SK-N-SH (cell line): ENCODE results near the gene SNN. TPM values are rescaled to one million over a fixed set of nuclear protein-coding genes. Genes with fewer than 3 reads are reported as not detected.

ENCODE experiments used
- CTCF ChIA-PET: fragments of 300-600, 350-600 bp; formaldehyde crosslinking; extraction: SDS; loops from one replicate; lab custom pipeline; 2021; lab: Yijun Ruan, JAX
- POLR2A ChIA-PET: fragments of 350-600 bp; sonication (Branson Sonifier 250); formaldehyde crosslinking; extraction: SDS; loops from one replicate; lab custom pipeline; 2020; ENCODE audit warnings: antibody characterized with exemption, inconsistent platforms; lab: Yijun Ruan, JAX
- DNase-seq: peaks from one replicate; pipeline ENCODE4 v3.0.0; 2012
- H2AFZ ChIP-seq: fragments of 200-600 bp; sonication (generic); 2 replicates; pipeline ENCODE4 v1.8.1; 2016; ENCODE audit warnings: antibody characterized with exemption, mild to moderate bottlenecking, low read depth
- H3F3A ChIP-seq: fragments of 200-600 bp; sonication (generic); replicated peaks from 2 replicates; pipeline ENCODE3; 2016; ENCODE audit warnings: antibody characterized with exemption, mild to moderate bottlenecking; ENCODE audit not compliant: insufficient read depth
- H3K27ac ChIP-seq, 2 experiments: fragments of 200-500 bp in 1 of 2; fragments of 200-600 bp in 1 of 2; sonication (Bioruptor generic) in 1 of 2; sonication (generic), shearing (Covaris generic) in 1 of 2; 2 replicates each; pipeline versions ENCODE4 v1.5.1 to v1.6.1; 2014 to 2016; ENCODE audit warnings: low read depth in 2 of 2, inconsistent platforms in 1 of 2, low read length in 1 of 2, mild to moderate bottlenecking in 1 of 2, mixed read lengths in 1 of 2
- H3K27me3 ChIP-seq: fragments of 200-600 bp; sonication (generic), shearing (Covaris generic); 2 replicates; pipeline ENCODE4 v1.6.1; 2016; ENCODE audit warnings: mixed run types; ENCODE audit not compliant: insufficient read depth
- H3K36me3 ChIP-seq, 2 experiments: fragments of 200-500 bp in 1 of 2; fragments of 200-600 bp in 1 of 2; sonication (Bioruptor generic) in 1 of 2; sonication (generic) in 1 of 2; replicated peaks in 1 of 2; 2 replicates each; pipeline versions ENCODE3 to v1.5.1; 2014 to 2016; ENCODE audit warnings: low read length in 1 of 2, mild to moderate bottlenecking in 1 of 2; ENCODE audit not compliant: insufficient read depth in 2 of 2, control insufficient read depth in 1 of 2
- H3K4me1 ChIP-seq, 2 experiments: fragments of 200-500 bp in 1 of 2; fragments of 200-600 bp in 1 of 2; sonication (Bioruptor generic) in 1 of 2; sonication (generic), shearing (Covaris generic) in 1 of 2; 2 replicates each; pipeline versions ENCODE4 v1.5.1 to v1.6.1; 2014 to 2016; ENCODE audit warnings: low read depth in 1 of 2, low read length in 1 of 2, mixed run types in 1 of 2; ENCODE audit not compliant: insufficient read depth in 2 of 2, control insufficient read depth in 1 of 2
- H3K4me2 ChIP-seq: fragments of 200-600 bp; sonication (generic), shearing (Covaris generic); 2 replicates; pipeline ENCODE4 v1.6.1; 2017; ENCODE audit warnings: mixed run types
- H3K4me3 ChIP-seq, 2 experiments: fragments of 200-500 bp in 1 of 2; fragments of 200-600 bp in 1 of 2; sonication (Bioruptor generic) in 1 of 2; sonication (generic), shearing (Covaris generic) in 1 of 2; 2 replicates each; pipeline versions ENCODE4 v1.5.1 to v1.8.1; 2014 to 2016; ENCODE audit warnings: low read depth in 2 of 2, inconsistent platforms in 1 of 2, low read length in 1 of 2, mild to moderate bottlenecking in 1 of 2, mixed read lengths in 1 of 2, moderate library complexity in 1 of 2
- H3K79me2 ChIP-seq: fragments of 200-600 bp; sonication (generic); 2 replicates; pipeline ENCODE4 v1.8.1; 2017; ENCODE audit warnings: mild to moderate bottlenecking; ENCODE audit not compliant: insufficient read depth
- H3K9ac ChIP-seq: fragments of 200-600 bp; sonication (generic); 2 replicates; pipeline ENCODE4 v1.6.1; 2017; ENCODE audit warnings: mixed run types
- H3K9me2 ChIP-seq: fragments of 200-600 bp; sonication (generic); 2 replicates; pipeline ENCODE4 v1.6.1; 2017; ENCODE audit warnings: mixed run types
- H3K9me3 ChIP-seq: fragments of 200-600 bp; sonication (generic); 2 replicates; pipeline ENCODE4 v1.6.1; 2017; ENCODE audit warnings: mixed run types, mild to moderate bottlenecking, moderate library complexity
- H4K20me1 ChIP-seq: fragments of 200-600 bp; sonication (generic); 2 replicates; pipeline ENCODE4 v1.6.1; 2017; ENCODE audit warnings: mild to moderate bottlenecking, mixed run types; ENCODE audit not compliant: insufficient read depth
- CTCF ChIP-seq: fragments of 200-600 bp; sonication (generic); IDR thresholded peaks from 2 replicates; pipeline ENCODE4 v1.6.1; 2017; ENCODE audit warnings: antibody characterized with exemption, mild to moderate bottlenecking, moderate library complexity
- EP300 ChIP-seq, 2 experiments: IDR thresholded peaks; 2 replicates each; pipeline versions ENCODE4 v1.4.0 to v1.6.1; 2012; ENCODE audit warnings: borderline replicate concordance in 1 of 2, low read depth in 1 of 2, low read length in 1 of 2
- EZH2phosphoT487 ChIP-seq: fragments of 200-600 bp; sonication (generic); IDR thresholded peaks from 2 replicates; pipeline ENCODE4 v1.6.1; 2017; ENCODE audit warnings: low read depth, mixed run types, mild to moderate bottlenecking, antibody characterized with exemption, moderate library complexity, borderline replicate concordance
- GABPA ChIP-seq: IDR thresholded peaks from 2 replicates; pipeline ENCODE4 v1.4.0; 2012; ENCODE audit warnings: low read depth, mild to moderate bottlenecking
- GATA2 ChIP-seq: sonication (generic); formaldehyde crosslinking; IDR thresholded peaks from 2 replicates; pipeline ENCODE4 v1.5.0; 2020; ENCODE audit warnings: mild to moderate bottlenecking, missing genetic modification reagents
- JUND ChIP-seq: IDR thresholded peaks from 2 replicates; pipeline ENCODE4 v1.4.0; 2012
- MAX ChIP-seq: IDR thresholded peaks from 2 replicates; pipeline ENCODE4 v1.4.0; 2012; ENCODE audit warnings: low read depth
- NRF1 ChIP-seq: IDR thresholded peaks from 2 replicates; pipeline ENCODE4 v1.6.1; 2012; ENCODE audit warnings: low read depth, mild to moderate bottlenecking, low read length
- PBX3 ChIP-seq: IDR thresholded peaks from 2 replicates; pipeline ENCODE4; 2012
- RCOR1 ChIP-seq: fragments of 150-350 bp; IDR thresholded peaks from 2 replicates; pipeline ENCODE4 v1.6.1; 2017; ENCODE audit warnings: antibody characterized with exemption, low read length
- REST ChIP-seq: IDR thresholded peaks from 2 replicates; pipeline ENCODE4 v1.6.1; 2012; ENCODE audit warnings: mild to moderate bottlenecking, low read depth, low read length, moderate library complexity
- RFX5 ChIP-seq: IDR thresholded peaks from 2 replicates; pipeline ENCODE4 v1.6.1; 2012; ENCODE audit warnings: mild to moderate bottlenecking, improper control_type of control experiment, low read length
- RXRA ChIP-seq: IDR thresholded peaks from 2 replicates; pipeline ENCODE4 v1.4.0; 2012; ENCODE audit warnings: low read depth, mild to moderate bottlenecking, borderline replicate concordance
- SMC3 ChIP-seq: IDR thresholded peaks from 2 replicates; pipeline ENCODE4 v1.6.1; 2012; ENCODE audit warnings: low read depth, low read length, improper control_type of control experiment
- TAF1 ChIP-seq: IDR thresholded peaks from 2 replicates; pipeline ENCODE4 v1.6.1; 2012; ENCODE audit warnings: low read depth, mild to moderate bottlenecking, low read length, moderate library complexity, borderline replicate concordance
- TCF12 ChIP-seq: IDR thresholded peaks from 2 replicates; pipeline ENCODE4 v1.4.0; 2012
- USF2 ChIP-seq: fragments of 150-350 bp; IDR thresholded peaks from 2 replicates; pipeline ENCODE4 v1.6.1; 2017; ENCODE audit warnings: antibody characterized with exemption, low read length, low read depth, borderline replicate concordance
- WGBS: methylation state at CpG from one replicate; pipeline ENCODE4 v1.1.6; 2017; ENCODE audit warnings: low lambda C conversion rate; 5-methylcytosine and 5-hydroxymethylcytosine counted together
- polyA plus RNA-seq, 3 experiments: library from polyadenylated mRNA; depleted of rRNA; stranded (reverse); fragments of >200 nt; gene quantifications; 2 replicates each; pipeline ENCODE4 v1.2.3, GENCODE V29; 2012

Gene SNN
- polyA plus RNA-seq, 1 of the 3 experiments (the other 2 are of a cell fraction) = 15.4 TPM

GRCh38 chr16:11649276-11649675 is 19.0 kb upstream of the SNN start:
- H2AFZ ChIP-seq = no peak overlapping the region
- no peak for DNase-seq
- H3K9ac ChIP-seq = no peak overlapping the region
- H3K4me3 ChIP-seq = no peak overlapping the region
- H3K4me1 ChIP-seq = no peaks in the 10 kb centered on the region
- no peaks in the 10 kb centered on the region for H3K27me3 ChIP-seq
- H3K36me3 ChIP-seq = no peaks in the 10 kb centered on the region
- H3K9me2 ChIP-seq = no peaks in the 10 kb centered on the region
- ChIA-PET CTCF (interaction anchor here (0.9 to 2.7 kb wide), 3 partner anchors 8 to 250 kb away, joined by 3 to 14 read pairs (median 3); no protein-coding TSS in a partner anchor), POLR2A (no interaction called here)
- no peaks in the 10 kb centered on the region for H3F3A ChIP-seq
- H3K9me3 ChIP-seq = no peaks in the 10 kb centered on the region
- no peaks in the 10 kb centered on the region for H4K20me1 ChIP-seq
- no peaks in the 10 kb centered on the region for H3K79me2 ChIP-seq
- no peak overlapping the region for H3K4me2 ChIP-seq
- H3K27ac ChIP-seq = no peak overlapping the region
- WGBS = 56% methylated on average over 7 of the region's 7 CpGs
- no peak for TF ChIP-seq CTCF
- TF ChIP-seq JUND = no peak
- TF ChIP-seq GATA2 (CRISPR knock-in tag) = no peak
- TF ChIP-seq TAF1 = no peak
- TF ChIP-seq MAX = no peak
- TF ChIP-seq, all 33 proteins: peak for 0

- Histone ChIP-seq H3K4me2 (no peak overlapping the region), H3K27me3 (no peaks in the 10 kb centered on the region), H3F3A (no peaks in the 10 kb centered on the region), H3K9ac (no peak overlapping the region), H3K9me2 (no peaks in the 10 kb centered on the region), H3K9me3 (no peaks in the 10 kb centered on the region), H3K36me3 (no peaks in the 10 kb centered on the region), H2AFZ (no peak overlapping the region), H3K27ac (no peak overlapping the region), H4K20me1 (no peaks in the 10 kb centered on the region), H3K79me2 (no peaks in the 10 kb centered on the region), H3K4me3 (no peak overlapping the region), H3K4me1 (no peaks in the 10 kb centered on the region)
- CTCF ChIA-PET = interaction anchor here (2.3 to 2.7 kb wide), 2 partner anchors 10 to 255 kb away, joined by 5 to 14 read pairs; no protein-coding TSS in a partner anchor
- no peak for DNase-seq
- 79% methylated on average over 12 of the region's 18 CpGs for WGBS
- POLR2A ChIA-PET = no interaction called here
- TF ChIP-seq GABPA = no peak
- no peak for TF ChIP-seq TAF1
- no peak for TF ChIP-seq EZH2phosphoT487
- TF ChIP-seq EP300 (IDR thresholded peaks at IDR 0.05; ENCODE audit: borderline replicate concordance in 1 of 2, low read depth in 1 of 2, low read length in 1 of 2) = no peak
- TF ChIP-seq PBX3 = no peak
- no peak for TF ChIP-seq SMC3
- no peak for TF ChIP-seq RXRA
- TF ChIP-seq TCF12 = no peak
- TF ChIP-seq USF2 = no peak
- TF ChIP-seq RFX5 = no peak
- no peak for TF ChIP-seq REST
- no peak for TF ChIP-seq NRF1
- TF ChIP-seq GATA2 (CRISPR knock-in tag) = no peak
- no peak for TF ChIP-seq RCOR1
Measured at GRCh38 chr16:11650641-11651591, 17.3 kb upstream of the SNN start.
